Loucy (cell line): ENCODE data around the gene NAALAD2.

Source experiments
- H2AFZ ChIP-seq: fragments of 200-600 bp; sonication (generic); 2 replicates; pipeline ENCODE4 v1.6.0; 2016; ENCODE audit warnings: antibody characterized with exemption, mild to moderate bottlenecking, low read length, moderate library complexity
- H3F3A ChIP-seq: fragments of 200-600 bp; 2 replicates; pipeline ENCODE4 v1.6.0; 2016; ENCODE audit warnings: antibody characterized with exemption, low read depth, mild to moderate bottlenecking
- H3K27me3 ChIP-seq: fragments of 200-600 bp; sonication (generic); 2 replicates; pipeline ENCODE4 v1.6.1; 2014; ENCODE audit warnings: low read length, mild to moderate bottlenecking; ENCODE audit not compliant: insufficient read depth, poor library complexity, severe bottlenecking
- H3K36me3 ChIP-seq: fragments of 200-600 bp; sonication (generic); 2 replicates; pipeline ENCODE4 v1.6.1; 2016; ENCODE audit warnings: low read length; ENCODE audit not compliant: insufficient read depth
- H3K4me1 ChIP-seq: fragments of 200-600 bp; sonication (generic); 2 replicates; pipeline ENCODE4 v1.5.1; 2014; ENCODE audit warnings: low read length, mild to moderate bottlenecking; ENCODE audit not compliant: insufficient read depth, poor library complexity, severe bottlenecking
- H3K4me2 ChIP-seq: fragments of 200-600 bp; sonication (generic); 2 replicates; pipeline ENCODE4 v1.6.0; 2014; ENCODE audit warnings: antibody characterized with exemption, low read length, low read depth, mild to moderate bottlenecking; ENCODE audit not compliant: poor library complexity, severe bottlenecking
- H3K4me3 ChIP-seq: fragments of 200-600 bp; sonication (generic); 2 replicates; pipeline ENCODE4 v1.5.1; 2014; ENCODE audit warnings: low read length, mild to moderate bottlenecking, mixed read lengths; ENCODE audit not compliant: poor library complexity, severe bottlenecking
- H3K79me2 ChIP-seq: fragments of 200-600 bp; sonication (generic); 2 replicates; pipeline ENCODE4 v1.6.1; 2014; ENCODE audit warnings: low read length; ENCODE audit not compliant: insufficient read depth
- H3K9ac ChIP-seq: fragments of 200-600 bp; sonication (generic); 2 replicates; pipeline ENCODE4 v1.6.0; 2014; ENCODE audit warnings: mild to moderate bottlenecking, low read depth, low read length, moderate library complexity; ENCODE audit not compliant: poor library complexity, severe bottlenecking
- H3K9me2 ChIP-seq: fragments of 200-600 bp; sonication (generic); replicated peaks from 2 replicates; pipeline ENCODE4 v1.6.1; 2016; ENCODE audit warnings: low read depth, low read length, mixed read lengths
- H3K9me3 ChIP-seq: fragments of 200-600 bp; sonication (generic); 2 replicates; pipeline ENCODE4 v1.6.1; 2014; ENCODE audit warnings: mild to moderate bottlenecking, antibody characterized with exemption, low read length, low read depth; ENCODE audit not compliant: insufficient read depth
- H4K20me1 ChIP-seq: fragments of 200-600 bp; sonication (generic); 2 replicates; pipeline ENCODE4 v1.6.0; 2014; ENCODE audit warnings: antibody characterized with exemption, low read length, mild to moderate bottlenecking; ENCODE audit not compliant: insufficient read depth, poor library complexity, severe bottlenecking
- EZH2phosphoT487 ChIP-seq: fragments of 200-600 bp; IDR thresholded peaks from 2 replicates; pipeline ENCODE4 v1.6.1; 2018; ENCODE audit warnings: antibody characterized with exemption, mild to moderate bottlenecking, moderate library complexity, borderline replicate concordance
- TF ChIP-seq, protein P1 (sequence below): fragments of 200-600 bp; sonication (generic); conservative IDR thresholded peaks from 2 replicates; pipeline ENCODE4 v1.5.1; 2014; ENCODE audit warnings: mild to moderate bottlenecking, antibody characterized with exemption, low read length

Gene NAALAD2

DNA sequence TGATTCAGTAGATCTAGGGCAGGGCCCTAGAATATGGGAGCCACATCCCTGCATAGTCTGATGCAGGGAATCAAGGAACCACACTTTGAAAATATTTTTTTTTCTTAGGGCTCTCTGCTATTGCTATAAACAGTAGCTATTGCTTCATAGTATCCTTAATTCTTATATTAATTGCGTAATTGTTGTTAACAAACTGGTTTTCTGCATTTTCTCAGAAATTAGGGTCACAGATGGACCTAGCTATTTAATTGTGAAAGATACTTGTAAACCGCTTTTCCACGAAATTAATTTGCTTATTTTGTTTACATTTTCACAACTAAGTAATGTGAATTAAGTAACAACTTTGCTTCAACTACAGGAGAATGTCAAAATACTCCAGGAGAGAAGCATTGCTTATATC, 34.1 kb downstream of the NAALAD2 start:
- H3K4me3 ChIP-seq: no peak overlapping the region
- no peaks in the 10 kb centered on the region for H3K36me3 ChIP-seq
- no peak overlapping the region for H3K9ac ChIP-seq
- no peaks in the 10 kb centered on the region for H3K9me3 ChIP-seq
- H3K4me2 ChIP-seq: no peak overlapping the region
- H4K20me1 ChIP-seq: no peaks in the 10 kb centered on the region
- H2AFZ ChIP-seq: no peak overlapping the region
- no peaks in the 10 kb centered on the region for H3F3A ChIP-seq
- H3K27me3 ChIP-seq: no peaks in the 10 kb centered on the region
- no peaks in the 10 kb centered on the region for H3K9me2 ChIP-seq
- no peaks in the 10 kb centered on the region for H3K4me1 ChIP-seq
- H3K79me2 ChIP-seq: no peaks in the 10 kb centered on the region
- TF ChIP-seq EZH2phosphoT487: no peak
- TF ChIP-seq, protein P1, sequence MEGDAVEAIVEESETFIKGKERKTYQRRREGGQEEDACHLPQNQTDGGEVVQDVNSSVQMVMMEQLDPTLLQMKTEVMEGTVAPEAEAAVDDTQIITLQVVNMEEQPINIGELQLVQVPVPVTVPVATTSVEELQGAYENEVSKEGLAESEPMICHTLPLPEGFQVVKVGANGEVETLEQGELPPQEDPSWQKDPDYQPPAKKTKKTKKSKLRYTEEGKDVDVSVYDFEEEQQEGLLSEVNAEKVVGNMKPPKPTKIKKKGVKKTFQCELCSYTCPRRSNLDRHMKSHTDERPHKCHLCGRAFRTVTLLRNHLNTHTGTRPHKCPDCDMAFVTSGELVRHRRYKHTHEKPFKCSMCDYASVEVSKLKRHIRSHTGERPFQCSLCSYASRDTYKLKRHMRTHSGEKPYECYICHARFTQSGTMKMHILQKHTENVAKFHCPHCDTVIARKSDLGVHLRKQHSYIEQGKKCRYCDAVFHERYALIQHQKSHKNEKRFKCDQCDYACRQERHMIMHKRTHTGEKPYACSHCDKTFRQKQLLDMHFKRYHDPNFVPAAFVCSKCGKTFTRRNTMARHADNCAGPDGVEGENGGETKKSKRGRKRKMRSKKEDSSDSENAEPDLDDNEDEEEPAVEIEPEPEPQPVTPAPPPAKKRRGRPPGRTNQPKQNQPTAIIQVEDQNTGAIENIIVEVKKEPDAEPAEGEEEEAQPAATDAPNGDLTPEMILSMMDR: no peak

- TF ChIP-seq, protein P1: no peak
- Histone ChIP-seq H3K4me1 (no peaks in the 10 kb centered on the region), H3K27me3 (no peaks in the 10 kb centered on the region), H3F3A (no peaks in the 10 kb centered on the region), H3K79me2 (no peaks in the 10 kb centered on the region), H2AFZ (no peak overlapping the region), H3K9ac (no peak overlapping the region), H3K9me2 (no peaks in the 10 kb centered on the region), H3K36me3 (no peaks in the 10 kb centered on the region), H3K4me2 (no peak overlapping the region), H3K4me3 (no peak overlapping the region), H4K20me1 (no peaks in the 10 kb centered on the region), H3K9me3 (no peaks in the 10 kb centered on the region)
Measured at GRCh38 chr11:90171359-90171758, 36.9 kb downstream of the NAALAD2 start.

DNA sequence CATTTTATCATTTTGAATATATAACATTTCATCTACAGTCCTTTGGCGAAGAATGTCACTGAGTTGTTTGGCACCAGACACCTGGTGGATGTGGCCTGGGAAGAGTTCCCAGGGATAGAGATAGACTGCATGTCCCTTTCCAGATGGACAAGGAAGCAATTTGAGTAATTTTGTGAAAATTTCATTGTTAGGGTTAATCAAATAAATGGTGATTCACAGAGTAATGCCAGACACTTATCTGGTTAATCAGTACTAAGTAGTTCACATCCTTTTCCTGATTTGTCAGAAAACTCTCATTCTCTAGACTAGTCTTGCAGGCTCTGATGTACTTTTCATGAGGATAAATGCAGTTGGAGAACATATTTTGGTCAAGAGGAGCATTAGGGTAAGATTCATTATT, 41.6 kb downstream of the NAALAD2 start:
- no peak overlapping the region for H2AFZ ChIP-seq

More for the DNA sequence above, 41.6 kb downstream of the NAALAD2 start:
- no peaks in the 10 kb centered on the region for H3K27me3 ChIP-seq
- no peaks in the 10 kb centered on the region for H4K20me1 ChIP-seq
- TF ChIP-seq, protein P1: no peak
- TF ChIP-seq EZH2phosphoT487: no peak
- no peaks in the 10 kb centered on the region for H3F3A ChIP-seq
- no peaks in the 10 kb centered on the region for H3K4me1 ChIP-seq
- no peaks in the 10 kb centered on the region for H3K36me3 ChIP-seq
- no peak overlapping the region for H3K4me2 ChIP-seq
- H3K79me2 ChIP-seq: no peaks in the 10 kb centered on the region
- H3K9me3 ChIP-seq: no peaks in the 10 kb centered on the region
- H3K9ac ChIP-seq: no peak overlapping the region
- no peaks in the 10 kb centered on the region for H3K9me2 ChIP-seq
- H3K4me3 ChIP-seq: no peak overlapping the region
